Sigmoid colon (tissue), 4 donors: Measurements from ENCODE around the gene PCSK5.

Experiments
- EP300 ChIP-seq, 4 donors: sonication (generic); formaldehyde crosslinking; IDR thresholded peaks; one replicate each; pipeline ENCODE4 v1.6.1; 2017; ENCODE audit warnings: antibody characterized with exemption in 4 of 4
- POLR2A ChIP-seq, 2 donors: fragments of 450-650 bp; IDR thresholded peaks; one replicate each; pipeline ENCODE4 v1.6.1; 2016; ENCODE audit warnings: antibody characterized with exemption in 2 of 2, mild to moderate bottlenecking in 2 of 2, moderate library complexity in 2 of 2
- POLR2AphosphoS5 ChIP-seq, 4 donors: sonication (generic); formaldehyde crosslinking; IDR thresholded peaks; one replicate each; pipeline ENCODE4 v1.6.1; 2017; ENCODE audit warnings: antibody characterized with exemption in 4 of 4
- TF ChIP-seq, protein P1 (sequence below), 4 experiments: fragments of 450-650 bp in 3 of 4; fragments of 200-600 bp in 1 of 4; IDR thresholded peaks; one replicate each; pipeline ENCODE4 v1.5.1; 2016 to 2019; ENCODE audit warnings: antibody characterized with exemption in 4 of 4, mild to moderate bottlenecking in 3 of 4, moderate library complexity in 2 of 4

- TF ChIP-seq, protein P1, sequence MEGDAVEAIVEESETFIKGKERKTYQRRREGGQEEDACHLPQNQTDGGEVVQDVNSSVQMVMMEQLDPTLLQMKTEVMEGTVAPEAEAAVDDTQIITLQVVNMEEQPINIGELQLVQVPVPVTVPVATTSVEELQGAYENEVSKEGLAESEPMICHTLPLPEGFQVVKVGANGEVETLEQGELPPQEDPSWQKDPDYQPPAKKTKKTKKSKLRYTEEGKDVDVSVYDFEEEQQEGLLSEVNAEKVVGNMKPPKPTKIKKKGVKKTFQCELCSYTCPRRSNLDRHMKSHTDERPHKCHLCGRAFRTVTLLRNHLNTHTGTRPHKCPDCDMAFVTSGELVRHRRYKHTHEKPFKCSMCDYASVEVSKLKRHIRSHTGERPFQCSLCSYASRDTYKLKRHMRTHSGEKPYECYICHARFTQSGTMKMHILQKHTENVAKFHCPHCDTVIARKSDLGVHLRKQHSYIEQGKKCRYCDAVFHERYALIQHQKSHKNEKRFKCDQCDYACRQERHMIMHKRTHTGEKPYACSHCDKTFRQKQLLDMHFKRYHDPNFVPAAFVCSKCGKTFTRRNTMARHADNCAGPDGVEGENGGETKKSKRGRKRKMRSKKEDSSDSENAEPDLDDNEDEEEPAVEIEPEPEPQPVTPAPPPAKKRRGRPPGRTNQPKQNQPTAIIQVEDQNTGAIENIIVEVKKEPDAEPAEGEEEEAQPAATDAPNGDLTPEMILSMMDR (IDR thresholded peaks at IDR 0.05), result no peak
- TF ChIP-seq POLR2A (IDR thresholded peaks at IDR 0.05) (no peak), POLR2AphosphoS5 (IDR thresholded peaks at IDR 0.05) (no peak), EP300 (IDR thresholded peaks at IDR 0.05) (no peak)
Measured at GRCh38 chr9:76245518-76245917, 355.0 kb downstream of the PCSK5 start.
